Measurements from ENCODE around the gene PPFIBP2. TPM values are rescaled to one million over a fixed set of nuclear protein-coding genes. Genes with fewer than 3 reads are reported as not detected.

PPFIBP2 gene
- total and polyA plus RNA-seq, 4 donors = 7.7 to 51.3 (median 18.6) TPM

DNA sequence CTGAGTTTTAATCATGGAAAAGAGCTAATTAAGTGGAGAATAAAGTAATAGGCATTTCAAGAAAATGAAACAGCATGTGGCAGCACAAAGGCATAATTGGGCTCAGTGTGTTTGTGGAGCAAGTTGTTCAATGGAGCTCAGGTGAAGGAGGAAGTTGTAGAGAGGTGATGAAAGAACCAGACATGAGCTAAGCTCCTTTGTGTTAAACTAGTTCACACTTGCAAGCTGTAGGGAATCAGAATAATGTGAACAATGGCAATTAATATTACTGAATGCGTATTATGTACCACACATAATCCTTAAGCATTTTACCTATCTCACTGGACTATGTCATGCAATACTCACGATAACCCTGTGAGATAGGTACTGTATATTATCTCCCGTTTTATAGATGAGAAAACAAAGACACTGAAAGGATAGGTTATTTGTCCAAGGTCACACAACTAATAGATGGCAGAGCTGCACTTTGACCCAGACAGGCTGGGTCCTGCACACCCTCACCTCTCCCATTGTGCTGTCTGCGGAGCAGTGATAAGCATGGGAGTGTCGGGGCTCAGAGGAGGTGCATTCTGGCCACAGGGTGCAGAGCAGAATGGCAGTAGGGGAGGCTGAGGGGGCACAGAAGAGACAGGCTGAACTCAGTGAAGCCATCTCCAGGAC is 19.6 kb upstream of the PPFIBP2 start:
- H3K9ac ChIP-seq (ENCODE audit: insufficient read depth in 1 of 2, low read length in 2 of 2) = no peak overlapping the region
- H3K9me3 ChIP-seq (ENCODE audit: control insufficient read depth in 4 of 4, insufficient read depth in 3 of 4, low read length in 3 of 4) = no peaks in the 10 kb centered on the region
- H3K27ac ChIP-seq (ENCODE audit: low read depth in 1 of 2, low read length in 1 of 2) = no peak overlapping the region
- peaks cover 0 to 46% (median 15%) of the 10 kb centered on the region in 4 donors for H3K36me3 ChIP-seq (ENCODE audit: control insufficient read depth in 4 of 4, insufficient read depth in 4 of 4, low read length in 4 of 4)
- peaks cover 0 to 2% (median 2%) of the 10 kb centered on the region in 3 donors for H3K27me3 ChIP-seq (ENCODE audit: control insufficient read depth in 3 of 3, insufficient read depth in 3 of 3, low read length in 2 of 3)
- H3K4me3 ChIP-seq = no peak overlapping the region
- DNase-seq = peak in 2 of 3 donors; percentile 19 to 33
- ATAC-seq (ENCODE audit: insufficient read depth, low FRiP score) = no peak
- H3K4me1 ChIP-seq (ENCODE audit: control insufficient read depth in 5 of 5, insufficient read depth in 5 of 5, low read length in 5 of 5) = peaks cover 0 to 2% (median 0%) of the 10 kb centered on the region in 5 donors
- WGBS, 2 donors = 88 to 92% methylated on average over 5 of the region's 5 CpGs
- TF ChIP-seq, protein P1, sequence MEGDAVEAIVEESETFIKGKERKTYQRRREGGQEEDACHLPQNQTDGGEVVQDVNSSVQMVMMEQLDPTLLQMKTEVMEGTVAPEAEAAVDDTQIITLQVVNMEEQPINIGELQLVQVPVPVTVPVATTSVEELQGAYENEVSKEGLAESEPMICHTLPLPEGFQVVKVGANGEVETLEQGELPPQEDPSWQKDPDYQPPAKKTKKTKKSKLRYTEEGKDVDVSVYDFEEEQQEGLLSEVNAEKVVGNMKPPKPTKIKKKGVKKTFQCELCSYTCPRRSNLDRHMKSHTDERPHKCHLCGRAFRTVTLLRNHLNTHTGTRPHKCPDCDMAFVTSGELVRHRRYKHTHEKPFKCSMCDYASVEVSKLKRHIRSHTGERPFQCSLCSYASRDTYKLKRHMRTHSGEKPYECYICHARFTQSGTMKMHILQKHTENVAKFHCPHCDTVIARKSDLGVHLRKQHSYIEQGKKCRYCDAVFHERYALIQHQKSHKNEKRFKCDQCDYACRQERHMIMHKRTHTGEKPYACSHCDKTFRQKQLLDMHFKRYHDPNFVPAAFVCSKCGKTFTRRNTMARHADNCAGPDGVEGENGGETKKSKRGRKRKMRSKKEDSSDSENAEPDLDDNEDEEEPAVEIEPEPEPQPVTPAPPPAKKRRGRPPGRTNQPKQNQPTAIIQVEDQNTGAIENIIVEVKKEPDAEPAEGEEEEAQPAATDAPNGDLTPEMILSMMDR (IDR thresholded peaks at IDR 0.05; ENCODE audit: control extremely low read depth, extremely low read depth) = no peak

DNA sequence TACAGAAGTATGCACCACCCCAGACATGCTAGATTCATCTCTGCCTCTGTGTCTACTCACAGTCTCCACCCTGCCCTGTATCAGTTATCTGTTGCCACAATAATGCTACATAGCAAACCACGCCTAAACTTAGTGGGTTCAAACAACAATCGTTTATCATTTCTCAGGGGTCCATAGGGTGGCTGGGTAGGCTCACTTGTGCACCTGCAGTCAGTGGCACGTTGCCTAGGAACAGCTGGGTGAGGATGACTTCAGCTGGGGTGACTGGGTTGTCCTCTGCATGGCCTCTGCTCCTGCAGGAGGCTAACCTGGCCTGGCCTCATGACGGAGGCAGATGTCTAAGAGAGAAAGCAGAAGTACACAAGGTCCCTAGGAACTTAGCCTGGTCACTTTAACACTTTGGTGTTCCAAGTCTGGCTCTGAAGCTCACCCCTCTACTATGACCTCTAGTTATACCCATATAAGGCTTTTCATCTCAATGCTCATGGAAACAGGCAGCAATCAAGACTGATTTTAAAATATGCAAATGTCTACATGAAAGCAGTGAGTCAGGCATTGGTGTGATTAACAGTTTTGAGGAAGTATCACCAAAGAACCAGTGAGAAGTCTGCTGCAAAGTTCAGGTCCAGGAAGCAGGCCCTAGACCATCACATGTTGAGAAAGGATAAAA is 17.8 kb upstream of the PPFIBP2 start:
- Histone ChIP-seq H3K4me1 (ENCODE audit: control insufficient read depth in 5 of 5, insufficient read depth in 5 of 5, low read length in 5 of 5) (no peaks in the 10 kb centered on the region), H3K9ac (ENCODE audit: insufficient read depth in 1 of 2, low read length in 2 of 2) (no peak overlapping the region), H3K27ac (ENCODE audit: low read depth in 1 of 2, low read length in 1 of 2) (no peak overlapping the region), H3K36me3 (ENCODE audit: control insufficient read depth in 4 of 4, insufficient read depth in 4 of 4, low read length in 4 of 4) (peaks cover 0 to 36% (median 15%) of the 10 kb centered on the region in 4 donors), H3K9me3 (ENCODE audit: control insufficient read depth in 4 of 4, insufficient read depth in 3 of 4, low read length in 3 of 4) (no peaks in the 10 kb centered on the region), H3K27me3 (ENCODE audit: control insufficient read depth in 3 of 3, insufficient read depth in 3 of 3, low read length in 2 of 3) (peaks cover 0 to 2% (median 0%) of the 10 kb centered on the region in 3 donors), H3K4me3 (no peak overlapping the region)
- TF ChIP-seq, protein P1 (IDR thresholded peaks at IDR 0.05; ENCODE audit: control extremely low read depth, extremely low read depth) = no peak
- DNase-seq (no peak), ATAC-seq (ENCODE audit: insufficient read depth, low FRiP score) (no peak)
- 69 to 74% methylated on average over 4 of the region's 4 CpGs for WGBS, 2 donors

DNA sequence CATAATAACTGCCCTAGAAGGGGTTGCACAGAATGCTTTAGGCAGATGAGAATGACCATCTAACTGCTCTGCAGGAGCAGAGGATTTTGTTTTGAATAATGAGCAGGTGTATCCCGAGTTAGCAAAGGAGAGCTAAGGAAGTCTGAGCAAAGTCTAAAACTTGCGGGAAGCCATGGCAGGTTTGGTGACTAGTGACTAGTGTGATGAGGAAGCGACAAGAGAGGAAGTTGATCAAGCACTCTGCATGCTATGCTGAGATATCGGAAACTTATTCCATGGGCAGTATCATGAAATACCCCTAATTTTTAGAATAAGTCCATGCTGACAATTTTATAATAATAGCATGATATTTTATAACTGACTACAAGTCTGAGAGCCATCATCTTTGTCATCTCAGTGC is 15.6 kb upstream of the PPFIBP2 start:
- TF ChIP-seq, protein P1 (IDR thresholded peaks at IDR 0.05; ENCODE audit: control extremely low read depth, extremely low read depth) = no peak
- Histone ChIP-seq H3K4me3 (no peak overlapping the region), H3K9me3 (ENCODE audit: control insufficient read depth in 4 of 4, insufficient read depth in 3 of 4, low read length in 3 of 4) (peaks cover 0 to 2% (median 0%) of the 10 kb centered on the region in 4 donors), H3K36me3 (ENCODE audit: control insufficient read depth in 4 of 4, insufficient read depth in 4 of 4, low read length in 4 of 4) (peaks cover 0 to 33% (median 11%) of the 10 kb centered on the region in 4 donors), H3K27me3 (ENCODE audit: control insufficient read depth in 3 of 3, insufficient read depth in 3 of 3, low read length in 2 of 3) (peaks cover 0 to 2% (median 0%) of the 10 kb centered on the region in 3 donors), H3K27ac (ENCODE audit: low read depth in 1 of 2, low read length in 1 of 2) (no peak overlapping the region), H3K9ac (ENCODE audit: insufficient read depth in 1 of 2, low read length in 2 of 2) (no peak overlapping the region), H3K4me1 (ENCODE audit: control insufficient read depth in 5 of 5, insufficient read depth in 5 of 5, low read length in 5 of 5) (no peaks in the 10 kb centered on the region)
- DNase-seq = no peak
- ATAC-seq (ENCODE audit: insufficient read depth, low FRiP score) = peak; percentile 12
- 40 to 63% methylated on average over 4 of the region's 4 CpGs for WGBS, 2 donors

Measured in lung (tissue), 12 donors.